ENCODE measurements around the gene CTNNA1.
"Not testable (repeated sequence)": the region's sequence is repeated elsewhere in the genome, so short reads cannot be mapped to it uniquely, and the experiment has no call there.

The CTNNA1 gene

DNA sequence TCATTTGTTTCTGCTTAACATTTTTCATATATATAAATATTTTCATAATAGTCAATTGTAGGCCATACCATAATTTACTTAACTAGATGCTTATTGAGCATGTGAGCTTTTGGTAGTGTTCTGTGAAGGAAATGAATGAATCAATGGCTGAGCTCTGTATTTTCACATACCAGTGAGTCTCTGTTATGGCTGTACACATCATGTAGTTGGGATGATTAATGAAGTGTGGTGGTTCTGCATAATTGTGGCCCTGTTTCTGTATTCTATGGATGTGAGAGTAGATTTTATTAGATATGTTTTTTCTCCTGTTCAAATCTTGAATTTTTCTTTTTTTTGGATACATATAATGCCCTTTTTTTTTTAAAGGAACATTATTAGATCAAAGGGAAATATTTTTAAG is 56.2 kb downstream of the CTNNA1 start:
- no peak for DNase-seq (ENCODE audit: low spot score)

GRCh38 chr5:138810861-138811260 is 57.6 kb downstream of the CTNNA1 start:
- not testable (repeated sequence) for DNase-seq (ENCODE audit: low spot score)

- DNase-seq (ENCODE audit: low spot score), result no peak
Observed at GRCh38 chr5:138815529-138815928, 62.3 kb downstream of the CTNNA1 start.

- DNase-seq (ENCODE audit: low spot score), result no peak
Observed at GRCh38 chr5:138817241-138817640, 64.0 kb downstream of the CTNNA1 start.

- DNase-seq (ENCODE audit: low spot score), result no peak
Observed at GRCh38 chr5:138819081-138819480, 65.9 kb downstream of the CTNNA1 start.

DNA sequence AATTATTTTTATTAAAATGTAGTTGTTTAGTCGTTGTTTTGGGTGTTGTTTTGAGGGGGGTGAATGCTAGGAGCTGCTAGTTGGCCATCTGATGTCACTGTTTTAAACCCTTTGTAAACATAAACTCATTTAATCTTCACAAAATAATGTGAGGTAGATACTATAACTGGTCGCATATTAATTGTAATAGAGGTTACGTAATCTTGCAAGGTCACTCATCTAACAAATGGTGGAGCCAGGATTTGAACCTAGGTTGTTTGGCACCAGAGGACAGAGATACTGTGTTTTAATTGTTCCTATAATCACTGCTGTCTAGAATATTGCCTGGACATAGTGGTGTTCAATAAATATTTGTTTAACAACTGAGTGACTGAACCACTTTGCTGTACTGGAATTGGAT is 67.5 kb downstream of the CTNNA1 start:
- no peak for DNase-seq (ENCODE audit: low spot score)

DNA sequence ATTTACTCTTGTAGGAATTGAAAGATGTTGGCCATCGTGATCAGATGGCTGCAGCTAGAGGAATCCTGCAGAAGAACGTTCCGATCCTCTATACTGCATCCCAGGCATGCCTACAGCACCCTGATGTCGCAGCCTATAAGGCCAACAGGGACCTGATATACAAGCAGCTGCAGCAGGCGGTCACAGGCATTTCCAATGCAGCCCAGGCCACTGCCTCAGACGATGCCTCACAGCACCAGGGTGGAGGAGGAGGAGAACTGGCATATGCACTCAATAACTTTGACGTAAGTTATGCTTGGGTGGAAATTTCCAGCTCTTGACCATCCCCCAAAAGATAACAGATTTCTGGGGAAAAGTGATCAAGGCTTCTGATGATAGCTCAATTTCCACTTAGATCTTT is 71.3 kb downstream of the CTNNA1 start:
- DNase-seq (ENCODE audit: low spot score), result no peak

GRCh38 chr5:138824924-138825863 is 72.0 kb downstream of the CTNNA1 start:
- no peak for DNase-seq (ENCODE audit: low spot score)

DNA sequence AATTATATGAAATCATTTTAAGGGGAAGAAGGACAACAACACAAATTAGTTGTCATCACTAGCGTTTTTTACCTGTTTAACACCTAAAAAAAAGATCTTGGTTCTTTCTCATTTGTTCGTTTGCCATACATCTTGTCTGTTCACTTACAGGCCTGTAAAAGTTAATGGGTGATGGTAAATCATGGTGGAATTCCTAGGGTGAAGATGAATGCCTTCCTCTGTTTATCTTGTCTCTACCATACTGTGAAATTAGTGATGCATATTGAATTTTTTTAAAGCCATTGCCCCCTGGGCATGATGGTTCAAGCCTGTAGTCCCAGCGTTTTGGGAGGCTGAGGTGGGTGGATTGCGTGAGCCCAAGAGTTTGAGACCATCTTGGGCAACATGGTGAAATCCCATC is 75.3 kb downstream of the CTNNA1 start:
- DNase-seq (ENCODE audit: low spot score), result no peak

DNA sequence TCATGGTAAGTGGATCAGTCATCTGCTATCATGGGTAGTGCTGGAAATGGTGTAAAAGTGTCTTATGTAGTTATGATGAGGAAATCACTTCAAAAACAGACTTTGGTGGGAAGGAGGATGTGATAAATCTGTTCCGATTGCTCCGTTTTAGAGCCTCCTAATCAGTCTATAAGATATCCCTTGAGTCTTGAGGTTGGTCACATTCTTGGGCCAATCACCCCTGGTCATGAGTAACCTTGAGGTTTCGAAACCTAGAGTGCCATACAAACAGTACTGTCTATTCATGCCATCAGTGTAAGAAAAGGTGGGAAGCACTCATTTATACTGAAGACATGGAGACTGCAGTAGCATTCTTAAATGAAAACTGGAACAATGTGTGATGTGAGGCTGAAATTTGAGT is 76.1 kb downstream of the CTNNA1 start:
- no peak for DNase-seq (ENCODE audit: low spot score)

- no peak for DNase-seq (ENCODE audit: low spot score)
Observed at GRCh38 chr5:138831703-138832102, 78.5 kb downstream of the CTNNA1 start.

GRCh38 chr5:138832218-138832617 is 79.0 kb downstream of the CTNNA1 start:
- no peak for DNase-seq (ENCODE audit: low spot score)

DNA sequence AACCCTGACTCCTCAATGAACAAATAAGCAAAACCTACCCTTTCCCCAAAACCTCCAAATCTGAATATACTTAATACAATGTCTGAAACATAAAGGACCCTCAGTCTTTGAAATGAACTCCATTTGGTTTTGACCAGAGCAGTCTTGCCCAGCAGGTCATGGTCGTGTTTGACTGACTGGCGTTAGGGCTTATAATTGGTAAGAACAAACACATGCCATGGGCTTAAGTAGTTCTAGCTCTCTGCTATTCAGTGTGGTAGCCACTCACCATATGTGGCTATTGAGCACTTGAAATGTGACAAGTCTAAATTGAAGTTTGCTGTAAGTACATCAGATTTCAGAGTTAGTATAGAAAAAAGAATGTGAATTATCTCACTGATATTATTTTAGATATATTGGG is 79.9 kb downstream of the CTNNA1 start:
- DNase-seq (ENCODE audit: low spot score), result no peak

DNA sequence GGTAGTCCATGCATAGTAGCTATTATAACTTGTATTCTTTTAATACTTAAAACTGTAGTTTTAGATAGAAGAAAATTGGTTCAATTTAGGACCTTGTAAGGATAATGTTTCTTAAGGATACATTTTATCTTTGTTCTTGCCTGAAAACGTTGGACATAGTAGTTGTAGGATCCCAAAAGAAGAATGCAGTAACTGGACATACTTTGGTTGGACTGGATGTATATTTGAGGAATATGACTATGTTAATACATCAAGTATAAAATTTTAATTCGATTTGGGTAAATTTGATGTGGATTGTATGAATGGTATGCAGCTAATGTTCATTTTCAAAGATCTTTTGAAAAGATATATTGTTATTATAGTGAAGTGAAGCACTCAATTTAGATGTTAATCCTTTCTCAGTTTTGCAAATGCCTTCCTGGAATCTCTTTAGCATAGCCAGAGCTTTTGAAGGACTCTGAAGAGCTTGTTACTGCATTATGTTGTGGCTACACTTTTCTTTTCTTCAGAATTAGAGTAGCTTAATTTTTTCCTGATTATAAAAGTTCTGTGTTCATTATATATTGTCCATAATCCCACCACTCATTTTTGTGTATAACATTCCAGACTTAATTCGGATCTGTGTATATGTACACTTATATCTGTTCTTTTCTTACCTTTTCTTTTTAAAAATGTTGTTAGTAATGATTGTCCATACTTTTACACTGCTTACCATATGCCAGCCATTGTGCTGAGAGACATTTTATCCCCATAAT is 80.7 kb downstream of the CTNNA1 start:
- no peak for DNase-seq (ENCODE audit: low spot score)

- DNase-seq (ENCODE audit: low spot score), result not testable (repeated sequence)
Observed at GRCh38 chr5:138834853-138835252, 81.6 kb downstream of the CTNNA1 start.

DNA sequence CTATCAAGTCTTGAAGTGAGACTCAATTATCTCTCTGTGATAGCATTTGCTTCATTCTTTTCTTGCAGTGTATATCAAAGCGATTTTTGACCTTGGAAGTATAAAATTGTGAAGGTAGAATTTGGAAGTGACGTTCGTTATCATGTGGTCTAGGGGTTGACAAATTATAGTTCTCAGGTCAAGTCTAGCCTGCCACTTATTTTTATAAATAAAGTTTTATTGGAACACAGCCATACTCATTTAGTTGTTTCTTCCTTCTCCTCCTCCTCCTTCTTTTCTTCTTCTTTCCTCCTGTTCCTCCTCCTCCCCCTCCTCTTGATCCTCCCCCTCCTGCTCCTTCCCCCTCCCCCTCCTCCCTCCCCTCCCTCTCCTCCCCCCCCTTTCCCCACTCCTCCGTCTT is 83.9 kb downstream of the CTNNA1 start:
- no peak for DNase-seq (ENCODE audit: low spot score)

GRCh38 chr5:138840103-138840502 is 86.9 kb downstream of the CTNNA1 start:
- no peak for DNase-seq (ENCODE audit: low spot score)

- no peak for DNase-seq (ENCODE audit: low spot score)
Observed at GRCh38 chr5:138841531-138841930, 88.3 kb downstream of the CTNNA1 start.

- DNase-seq (ENCODE audit: low spot score), result no peak
Observed at GRCh38 chr5:138843316-138844124, 90.3 kb downstream of the CTNNA1 start.

DNA sequence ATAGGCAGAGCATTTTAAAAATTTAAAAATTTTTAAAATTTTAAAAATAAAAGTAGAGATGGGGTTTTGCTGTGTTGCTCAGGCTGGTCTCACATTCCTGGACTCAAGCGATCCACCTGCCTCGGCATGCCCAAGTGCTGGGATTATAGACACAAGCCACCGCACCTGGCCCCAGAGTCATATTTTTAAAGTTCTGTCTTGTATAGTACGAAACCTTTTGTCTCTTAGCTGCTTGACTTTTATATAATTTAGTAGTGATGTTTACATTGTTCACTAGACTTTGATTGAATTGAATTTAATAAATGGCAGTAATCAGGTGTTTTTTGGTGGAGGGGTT is 90.9 kb downstream of the CTNNA1 start:
- no peak for DNase-seq (ENCODE audit: low spot score)

GRCh38 chr5:138844812-138845513 is 91.7 kb downstream of the CTNNA1 start:
- DNase-seq (ENCODE audit: low spot score), result no peak

DNA sequence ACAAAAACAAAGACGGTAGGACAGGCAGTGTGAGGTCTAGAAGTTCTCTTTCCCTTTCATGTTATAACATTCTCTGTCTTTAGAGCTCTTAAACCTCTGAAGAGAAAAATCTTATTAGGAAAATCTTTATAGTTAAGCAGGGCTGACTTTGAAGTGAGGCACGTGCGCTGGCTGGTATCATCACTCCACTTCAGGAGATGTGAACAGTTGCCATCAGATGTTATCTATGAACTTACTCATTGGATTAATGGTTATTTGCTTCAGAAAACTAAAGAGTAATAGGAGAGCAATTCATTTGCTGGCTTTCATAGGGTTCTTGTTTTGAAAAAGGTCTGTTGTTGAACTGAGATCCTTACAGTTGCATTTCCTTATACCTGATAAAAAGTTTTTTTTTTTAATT is 96.2 kb downstream of the CTNNA1 start:
- DNase-seq (ENCODE audit: low spot score), result no peak

Measured in globus pallidus (tissue), 1 donor.